Smooth muscle cell (in vitro differentiated cells): Measurements from ENCODE around the gene DNAJC11. TPM values are rescaled to one million over a fixed set of nuclear protein-coding genes. Genes with fewer than 3 reads are reported as not detected.

ENCODE experiments used
- DNase-seq: peaks from one replicate; lab custom pipeline; 2025; ENCODE audit not compliant: unreplicated experiment; lab: John Stamatoyannopoulos, UW
- H2AFZ ChIP-seq: fragments of 200-600 bp; sonication (generic); 2 replicates; pipeline ENCODE4 v1.6.0; 2016; ENCODE audit warnings: antibody characterized with exemption, low read depth, mild to moderate bottlenecking
- H3F3A ChIP-seq: fragments of 200-600 bp; sonication (generic); 2 replicates; pipeline ENCODE4 v1.6.0; 2017; ENCODE audit warnings: antibody characterized with exemption, low read depth
- H3K27ac ChIP-seq: fragments of 200-600 bp; sonication (generic); 2 replicates; pipeline ENCODE4 v1.5.1; 2016; ENCODE audit warnings: low read depth, mild to moderate bottlenecking
- H3K27me3 ChIP-seq: fragments of 200-600 bp; sonication (generic); 2 replicates; pipeline ENCODE4 v1.6.1; 2016; ENCODE audit warnings: low read depth, mild to moderate bottlenecking
- H3K36me3 ChIP-seq: fragments of 200-600 bp; sonication (generic); 2 replicates; pipeline ENCODE4 v1.5.1; 2016; ENCODE audit warnings: low read depth
- H3K4me1 ChIP-seq: fragments of 200-600 bp; sonication (generic); 2 replicates; pipeline ENCODE4 v1.5.1; 2016; ENCODE audit warnings: low read depth
- H3K4me2 ChIP-seq: fragments of 200-600 bp; sonication (generic); 2 replicates; pipeline ENCODE4 v1.6.0; 2016; ENCODE audit warnings: mild to moderate bottlenecking
- H3K4me3 ChIP-seq: fragments of 200-600 bp; sonication (generic); 2 replicates; pipeline ENCODE4 v1.5.1; 2016; ENCODE audit warnings: mild to moderate bottlenecking
- H3K79me2 ChIP-seq: fragments of 200-600 bp; sonication (generic); 2 replicates; pipeline ENCODE4 v1.6.0; 2016; ENCODE audit warnings: low read depth, mild to moderate bottlenecking
- H3K9ac ChIP-seq: fragments of 200-600 bp; sonication (generic); 2 replicates; pipeline ENCODE4 v1.6.0; 2016; ENCODE audit warnings: low read depth
- H3K9me3 ChIP-seq: fragments of 200-600 bp; sonication (generic); replicated peaks from 2 replicates; pipeline ENCODE4 v1.5.1; 2016; ENCODE audit warnings: low read depth
- H4K20me1 ChIP-seq: fragments of 200-600 bp; sonication (generic); 2 replicates; pipeline ENCODE4 v1.6.0; 2016; ENCODE audit warnings: low read depth
- WGBS: methylation state at CpG from one replicate; pipeline ENCODE4 v1.1.7; 2016; ENCODE audit warnings: low lambda C conversion rate; 5-methylcytosine and 5-hydroxymethylcytosine counted together
- polyA plus RNA-seq: library from polyadenylated mRNA; unstranded; fragments of >200 nt; fragmentation: Nextera tagmentation; extraction: Ambion mirVana; gene quantifications from 2 replicates; pipeline ENCODE4 v1.2.1, GENCODE V29; 2016
- total RNA-seq: library from RNA; depleted of rRNA; stranded (reverse); fragments of >200 nt; gene quantifications from 2 replicates; pipeline ENCODE4 v1.2.3, GENCODE V29; 2014
- TF ChIP-seq, protein P1 (sequence below): fragments of 200-600 bp; sonication (generic); IDR thresholded peaks from 2 replicates; pipeline ENCODE4 v1.5.1; 2017; ENCODE audit warnings: borderline replicate concordance, mild to moderate bottlenecking, antibody characterized with exemption; ENCODE audit not compliant: insufficient read depth, poor library complexity, severe bottlenecking

DNAJC11 gene
- total and polyA plus RNA-seq, 2 experiments from 2014 or later = 25.5 to 35.7 TPM

GRCh38 chr1:6624710-6625583 is 76.7 kb downstream of the DNAJC11 start, which contains the start of gene THAP3:
THAP3 (plus strand) TSS chr1:6624868; CDS start chr1:6625219, 351 bp downstream.
- Histone ChIP-seq H3K27me3 (no peaks in the 10 kb centered on the region), H3K27ac (peak within 1 kb of the TSS; percentile 61), H2AFZ (peak within 1 kb of the TSS; percentile 63), H4K20me1 (peaks cover 60% of the 10 kb centered on the region), H3K4me1 (peaks cover 8% of the 10 kb centered on the region), H3K9ac (peak within 1 kb of the TSS; percentile 67), H3K36me3 (no peaks in the 10 kb centered on the region), H3K4me3 (peak within 1 kb of the TSS; percentile 63), H3K9me3 (no peaks in the 10 kb centered on the region), H3K4me2 (peak within 1 kb of the TSS; percentile 82), H3K79me2 (peaks cover 52% of the 10 kb centered on the region), H3F3A (peaks cover 11% of the 10 kb centered on the region)
- TF ChIP-seq, protein P1, sequence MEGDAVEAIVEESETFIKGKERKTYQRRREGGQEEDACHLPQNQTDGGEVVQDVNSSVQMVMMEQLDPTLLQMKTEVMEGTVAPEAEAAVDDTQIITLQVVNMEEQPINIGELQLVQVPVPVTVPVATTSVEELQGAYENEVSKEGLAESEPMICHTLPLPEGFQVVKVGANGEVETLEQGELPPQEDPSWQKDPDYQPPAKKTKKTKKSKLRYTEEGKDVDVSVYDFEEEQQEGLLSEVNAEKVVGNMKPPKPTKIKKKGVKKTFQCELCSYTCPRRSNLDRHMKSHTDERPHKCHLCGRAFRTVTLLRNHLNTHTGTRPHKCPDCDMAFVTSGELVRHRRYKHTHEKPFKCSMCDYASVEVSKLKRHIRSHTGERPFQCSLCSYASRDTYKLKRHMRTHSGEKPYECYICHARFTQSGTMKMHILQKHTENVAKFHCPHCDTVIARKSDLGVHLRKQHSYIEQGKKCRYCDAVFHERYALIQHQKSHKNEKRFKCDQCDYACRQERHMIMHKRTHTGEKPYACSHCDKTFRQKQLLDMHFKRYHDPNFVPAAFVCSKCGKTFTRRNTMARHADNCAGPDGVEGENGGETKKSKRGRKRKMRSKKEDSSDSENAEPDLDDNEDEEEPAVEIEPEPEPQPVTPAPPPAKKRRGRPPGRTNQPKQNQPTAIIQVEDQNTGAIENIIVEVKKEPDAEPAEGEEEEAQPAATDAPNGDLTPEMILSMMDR = no peak
- 3% methylated on average over 44 of the region's 73 CpGs for WGBS
- DNase-seq = peak; percentile 81

GRCh38 chr1:6623269-6623965 is 78.2 kb downstream of the DNAJC11 start:
- Histone ChIP-seq H3F3A (peaks cover 11% of the 10 kb centered on the region), H3K27ac (peak overlapping the region; percentile 61), H3K4me2 (no peak overlapping the region), H2AFZ (no peak overlapping the region), H3K9me3 (no peaks in the 10 kb centered on the region), H3K4me1 (peaks cover 8% of the 10 kb centered on the region), H3K4me3 (no peak overlapping the region), H3K27me3 (no peaks in the 10 kb centered on the region), H3K79me2 (peaks cover 63% of the 10 kb centered on the region), H3K9ac (peak overlapping the region; percentile 25), H4K20me1 (peaks cover 74% of the 10 kb centered on the region), H3K36me3 (no peaks in the 10 kb centered on the region)
- TF ChIP-seq, protein P1 = no peak
- WGBS = 77% methylated on average over 14 of the region's 14 CpGs
- no peak for DNase-seq

DNA sequence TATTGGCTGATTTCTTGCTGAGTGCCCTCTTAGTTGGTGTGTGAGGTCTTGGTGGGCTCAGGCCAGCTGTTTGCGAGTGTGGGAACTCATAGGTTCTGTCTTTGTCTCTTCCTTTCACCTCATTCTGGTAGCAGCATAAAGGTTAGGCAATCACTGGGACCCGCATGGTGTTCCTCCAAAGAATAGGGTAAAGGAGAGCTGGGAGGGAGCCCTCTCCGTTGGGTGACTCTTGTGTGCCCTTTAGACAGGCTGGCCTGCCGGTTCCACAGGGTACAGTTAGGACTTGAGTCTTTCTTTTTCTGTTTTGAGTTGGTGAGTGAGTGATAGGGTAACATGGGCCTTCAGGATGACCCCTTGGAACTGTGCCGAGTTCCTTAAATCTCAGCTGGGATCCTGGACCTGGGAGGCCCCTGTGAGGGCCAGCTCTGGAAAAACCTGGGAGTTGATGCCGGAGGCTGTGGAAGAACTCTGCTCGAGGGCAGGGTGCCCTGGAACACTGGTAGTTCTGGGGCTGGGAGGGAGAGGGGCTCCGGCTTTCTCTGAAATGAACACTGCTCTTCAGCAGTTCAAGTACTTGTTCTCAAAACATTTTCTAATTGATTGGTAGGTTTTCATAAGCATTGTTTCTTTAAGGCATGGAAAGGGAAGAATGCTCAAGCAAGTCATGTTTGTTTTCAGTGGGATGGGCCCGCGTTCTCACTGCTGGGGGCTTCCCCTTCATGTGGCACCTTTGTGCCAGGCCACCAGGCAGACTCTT is 79.0 kb downstream of the DNAJC11 start:
- H4K20me1 ChIP-seq = peaks cover 75% of the 10 kb centered on the region
- H2AFZ ChIP-seq = no peak overlapping the region
- H3K9me3 ChIP-seq = no peaks in the 10 kb centered on the region
- peaks cover 63% of the 10 kb centered on the region for H3K79me2 ChIP-seq
- no peak overlapping the region for H3K4me3 ChIP-seq
- H3K4me2 ChIP-seq = no peak overlapping the region
- peaks cover 8% of the 10 kb centered on the region for H3K4me1 ChIP-seq
- peak overlapping the region; percentile 25 for H3K9ac ChIP-seq
- H3K27ac ChIP-seq = peak overlapping the region; percentile 61
- TF ChIP-seq, protein P1 = no peak
- H3K36me3 ChIP-seq = no peaks in the 10 kb centered on the region
- H3K27me3 ChIP-seq = no peaks in the 10 kb centered on the region
- H3F3A ChIP-seq = peaks cover 11% of the 10 kb centered on the region
- no peak for DNase-seq
- WGBS = 92% methylated on average over 10 of the region's 10 CpGs
